HG02884 (cell line): Measurements from ENCODE around the gene KRT7.
"Not testable (repeated sequence)": the region's sequence is repeated elsewhere in the genome, so short reads cannot be mapped to it uniquely, and the experiment has no call there.

ENCODE experiments used
- ATAC-seq: cut with Tn5 transposase; IDR thresholded peaks from one replicate; pipeline ENCODE4 v1.9.1; 2021; ENCODE audit warnings: mild to moderate bottlenecking, moderate library complexity; ENCODE audit not compliant: unreplicated experiment

KRT7 gene

DNA sequence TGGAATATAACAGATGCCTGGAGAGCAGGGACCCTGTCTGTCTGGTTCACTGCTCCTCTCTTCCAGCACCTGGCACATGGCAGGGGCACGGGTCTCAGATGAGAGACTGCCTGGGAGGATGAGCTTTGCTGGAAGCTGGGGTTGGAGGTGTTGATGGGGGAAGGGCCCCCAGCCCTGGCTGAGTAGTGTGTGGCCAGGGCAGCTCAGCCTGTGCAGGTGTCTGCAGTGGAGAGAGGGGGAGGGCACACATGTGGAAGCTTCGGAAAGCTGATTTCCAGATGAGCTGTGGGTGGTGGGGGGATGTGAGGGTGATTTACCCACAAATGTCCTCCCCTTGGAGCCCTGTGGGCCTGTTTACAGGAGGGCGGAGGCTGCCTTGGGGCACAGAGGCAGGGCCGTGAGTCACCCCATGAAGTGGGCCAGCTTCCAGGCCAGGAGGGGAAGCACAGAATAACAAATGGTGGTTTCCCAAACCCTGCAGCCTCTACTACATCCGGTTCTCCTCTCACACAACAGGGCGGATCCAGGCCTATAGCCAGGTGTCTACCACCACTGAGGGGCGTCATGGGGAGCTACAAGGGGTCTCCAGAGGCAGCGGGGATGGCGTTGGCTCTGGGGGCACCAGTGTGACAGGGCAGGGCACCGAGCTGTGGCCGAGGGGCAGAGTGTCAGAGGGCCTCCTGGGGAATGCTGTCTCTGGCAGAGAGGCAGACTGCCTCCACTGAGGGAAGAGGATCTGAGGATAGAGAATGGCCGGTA lies 11.0 kb downstream of the KRT7 start:
- ATAC-seq = peak; percentile 92

DNA sequence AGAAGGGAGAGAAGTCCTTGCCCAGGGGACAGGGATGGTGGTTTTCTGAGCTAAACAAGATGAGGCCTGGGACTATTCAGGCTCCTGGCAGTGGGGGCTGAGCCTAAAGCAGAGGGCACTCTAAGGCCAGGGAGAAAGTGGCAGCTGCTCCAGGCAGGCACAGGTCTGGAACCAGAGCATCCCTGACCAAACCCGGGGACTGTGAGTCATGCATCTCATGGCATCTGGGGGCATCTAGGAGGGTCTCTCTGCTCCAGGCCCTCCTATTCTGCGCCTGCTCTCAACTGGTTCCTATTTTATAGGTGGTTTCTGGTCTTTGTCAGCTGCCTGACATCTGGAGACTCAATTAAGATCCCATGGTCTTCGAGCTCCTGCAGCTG lies 11.6 kb downstream of the KRT7 start:
- ATAC-seq = peak; percentile 10

DNA sequence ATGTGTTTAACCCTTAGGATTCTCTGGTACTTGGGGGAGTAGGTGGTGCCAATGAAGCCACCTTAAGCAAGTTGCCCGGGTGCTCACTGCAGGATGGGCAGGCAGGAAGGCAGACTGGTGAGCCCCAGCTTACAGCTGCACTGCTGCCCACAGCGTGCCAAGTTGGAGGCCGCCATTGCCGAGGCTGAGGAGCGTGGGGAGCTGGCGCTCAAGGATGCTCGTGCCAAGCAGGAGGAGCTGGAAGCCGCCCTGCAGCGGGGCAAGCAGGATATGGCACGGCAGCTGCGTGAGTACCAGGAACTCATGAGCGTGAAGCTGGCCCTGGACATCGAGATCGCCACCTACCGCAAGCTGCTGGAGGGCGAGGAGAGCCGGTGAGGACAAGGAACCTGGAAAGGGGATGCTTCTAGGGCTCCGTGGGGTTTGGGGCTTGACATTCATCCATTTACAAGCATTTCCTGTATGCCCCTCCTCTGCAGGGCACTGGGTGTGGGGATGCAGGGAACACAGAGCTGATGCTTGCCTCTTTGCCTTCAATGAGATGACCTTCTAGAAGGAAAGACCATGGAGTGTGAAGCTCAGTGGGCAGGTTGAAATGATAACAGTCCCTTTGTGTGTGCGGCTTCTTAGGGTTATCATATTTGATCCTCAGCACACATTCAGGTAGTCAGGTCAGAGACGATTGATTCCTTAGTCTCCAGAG lies 12.4 kb downstream of the KRT7 start:
- no peak for ATAC-seq

DNA sequence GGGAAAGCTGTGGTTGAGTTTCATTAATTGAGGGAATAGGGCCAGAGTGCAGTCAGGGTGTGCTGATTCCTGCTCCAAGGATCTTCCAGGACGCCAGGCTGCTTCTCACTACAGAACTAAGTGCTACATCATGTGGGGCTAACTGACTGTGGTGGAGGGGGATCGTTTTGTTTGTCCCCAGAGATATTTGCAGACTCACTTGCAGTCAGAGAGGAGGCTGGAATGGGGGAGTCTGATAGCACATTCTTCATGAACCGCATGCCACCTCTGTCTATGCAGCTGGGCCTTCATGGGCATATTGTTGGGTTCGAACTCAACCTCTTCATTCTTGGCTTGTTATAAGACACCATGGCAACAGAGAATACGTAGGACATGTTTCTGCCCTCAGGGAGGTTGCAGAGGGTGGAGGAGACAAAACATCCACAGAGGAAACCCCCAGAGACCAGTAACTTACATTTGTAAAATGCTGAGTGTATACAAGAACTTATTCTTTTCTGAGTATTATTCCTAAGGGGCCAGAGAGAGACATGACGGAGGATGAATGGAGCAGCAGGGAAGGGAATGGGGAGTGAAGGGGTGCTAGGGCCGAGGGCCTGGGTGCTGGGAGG lies 13.0 kb downstream of the KRT7 start:
- ATAC-seq = no peak

DNA sequence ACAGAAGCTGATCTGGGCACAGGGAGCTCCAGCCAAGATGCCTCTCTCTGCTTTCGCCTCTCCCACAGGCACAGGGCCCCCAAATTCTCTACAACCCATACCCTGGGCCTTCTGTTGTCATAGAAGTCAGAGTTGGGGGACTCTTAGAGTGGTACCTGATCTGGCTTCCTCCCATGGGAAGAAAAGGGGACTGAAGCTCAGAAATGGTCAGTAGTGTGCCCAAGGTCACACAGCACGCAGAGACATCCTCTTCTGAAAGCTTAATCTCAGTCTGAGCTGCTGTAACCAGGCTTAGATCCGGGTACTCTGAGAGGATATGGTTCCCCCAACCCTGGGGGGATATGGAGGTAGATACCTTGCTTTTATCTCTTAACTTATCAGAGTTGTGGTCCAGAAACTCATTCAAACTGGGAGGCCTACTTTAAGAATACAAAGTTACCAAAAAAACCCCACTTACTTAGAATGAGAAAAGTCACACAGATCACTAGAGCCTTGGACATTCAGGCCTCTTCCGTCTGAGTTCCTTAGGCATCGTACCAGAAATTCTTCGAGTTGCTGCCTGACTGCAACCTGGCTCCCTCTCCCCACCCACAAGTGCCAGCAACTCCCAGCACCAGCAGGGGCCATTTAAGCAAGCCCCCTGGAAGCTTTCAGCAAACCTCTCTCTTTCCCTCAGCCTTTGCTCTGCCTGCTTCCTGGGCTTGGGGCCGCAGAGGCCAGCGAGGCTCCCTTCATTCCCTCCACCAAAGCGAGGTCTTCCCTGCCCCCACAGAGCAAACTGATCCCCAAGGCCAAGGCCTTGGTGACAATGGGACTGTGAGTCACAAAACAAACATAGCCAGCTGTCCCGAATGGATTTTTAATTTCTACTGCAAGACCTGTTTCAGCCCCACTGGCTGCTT lies 13.9 kb downstream of the KRT7 start:
- no peak for ATAC-seq

DNA sequence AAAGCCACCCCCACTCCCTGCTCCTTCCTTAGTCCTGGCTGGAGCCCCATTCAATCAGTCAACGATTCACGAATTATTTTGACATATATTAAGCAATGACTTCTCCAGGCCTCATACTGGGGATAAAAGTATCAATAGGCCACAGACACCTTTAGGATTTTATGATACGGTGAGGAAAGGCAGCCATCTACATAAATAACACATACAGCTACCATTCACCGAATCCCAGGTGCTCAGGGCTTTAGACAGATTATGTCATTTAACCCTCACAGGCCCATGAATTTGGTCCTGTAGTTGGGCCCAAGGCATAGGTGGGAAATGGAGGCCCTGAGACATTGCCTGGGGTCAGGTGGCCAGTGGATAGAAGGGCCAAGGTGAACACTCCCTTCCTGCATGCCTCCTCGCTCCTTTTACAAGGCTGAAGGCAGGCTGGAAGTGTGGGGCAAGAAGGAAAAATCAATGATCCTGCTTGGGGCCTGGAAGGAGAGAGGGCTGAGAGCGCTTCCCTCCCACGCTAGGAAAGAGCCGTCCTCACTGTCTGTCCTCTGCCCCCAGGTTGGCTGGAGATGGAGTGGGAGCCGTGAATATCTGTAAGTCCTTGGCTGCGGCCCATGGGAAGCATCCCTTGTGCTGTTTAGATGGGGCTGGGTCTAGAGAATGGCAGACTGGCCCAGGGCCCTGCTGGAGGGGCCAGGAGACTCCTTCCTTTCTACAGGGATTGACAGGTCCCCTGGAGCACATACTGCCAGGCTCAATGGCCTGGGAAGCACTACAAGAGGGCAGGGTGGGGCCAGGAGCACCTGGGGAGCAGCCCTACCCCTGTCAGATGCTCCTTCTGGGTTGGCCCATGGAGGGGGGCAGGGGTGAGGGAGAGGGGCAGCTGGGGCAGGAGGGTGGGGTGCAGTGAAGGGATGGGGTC lies 14.8 kb downstream of the KRT7 start:
- no peak for ATAC-seq

DNA sequence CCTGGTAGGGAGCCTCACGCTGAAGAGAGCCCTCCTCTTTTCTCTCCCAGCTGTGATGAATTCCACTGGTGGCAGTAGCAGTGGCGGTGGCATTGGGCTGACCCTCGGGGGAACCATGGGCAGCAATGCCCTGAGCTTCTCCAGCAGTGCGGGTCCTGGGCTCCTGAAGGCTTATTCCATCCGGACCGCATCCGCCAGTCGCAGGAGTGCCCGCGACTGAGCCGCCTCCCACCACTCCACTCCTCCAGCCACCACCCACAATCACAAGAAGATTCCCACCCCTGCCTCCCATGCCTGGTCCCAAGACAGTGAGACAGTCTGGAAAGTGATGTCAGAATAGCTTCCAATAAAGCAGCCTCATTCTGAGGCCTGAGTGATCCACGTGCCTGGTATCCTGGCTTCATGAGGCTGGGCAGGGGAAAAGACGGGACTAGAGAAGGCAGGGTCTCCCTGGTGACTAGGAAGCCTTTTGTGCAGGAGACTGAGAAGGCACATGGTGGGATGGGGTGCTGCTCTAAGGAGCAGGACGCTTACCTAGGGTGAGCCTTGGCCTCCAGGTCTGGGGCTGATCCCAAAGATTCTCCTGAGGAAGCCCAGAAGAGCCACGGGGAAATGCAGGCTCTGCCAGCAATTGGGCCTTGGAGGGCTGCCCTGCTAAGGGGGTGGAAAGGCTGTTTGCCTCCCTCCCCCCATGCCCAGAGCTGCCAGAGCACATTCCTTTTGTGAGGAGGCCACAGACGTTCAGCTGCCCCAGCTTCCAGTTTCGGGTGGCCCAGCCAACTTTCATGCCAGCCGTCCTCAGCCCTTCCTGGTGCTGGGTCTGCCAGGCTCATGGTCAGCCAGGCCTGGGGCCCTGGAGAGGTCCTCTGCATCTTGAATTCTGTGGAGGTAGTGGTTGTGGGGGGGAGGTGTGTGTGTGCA lies 15.8 kb downstream of the KRT7 start:
- no peak for ATAC-seq

DNA sequence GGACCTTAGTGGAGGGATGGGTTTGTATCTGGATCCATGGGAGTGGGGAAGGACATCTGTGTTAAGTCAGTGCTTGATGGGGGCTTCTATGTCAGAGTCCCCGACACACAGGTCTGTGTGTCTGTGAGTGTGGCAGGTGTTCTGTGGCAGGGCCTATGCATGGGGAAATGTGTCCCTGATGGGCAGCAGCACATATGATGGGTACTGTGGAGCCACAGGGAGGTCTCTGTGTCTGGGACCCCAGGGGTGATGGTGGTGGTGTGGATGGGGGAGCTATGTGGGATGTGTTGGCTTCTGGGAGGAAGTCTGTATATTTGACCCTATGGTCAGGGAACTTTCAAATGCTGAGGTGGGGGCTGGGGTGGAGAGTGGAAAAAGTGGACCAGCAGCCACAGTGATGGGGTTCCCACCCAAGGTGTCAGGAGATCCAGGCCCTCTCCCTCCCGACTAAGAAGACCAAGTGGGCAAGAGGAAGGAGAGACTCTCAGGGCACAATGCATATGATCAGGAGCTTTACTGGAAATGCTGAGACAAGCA lies 16.5 kb downstream of the KRT7 start:
- no peak for ATAC-seq

DNA sequence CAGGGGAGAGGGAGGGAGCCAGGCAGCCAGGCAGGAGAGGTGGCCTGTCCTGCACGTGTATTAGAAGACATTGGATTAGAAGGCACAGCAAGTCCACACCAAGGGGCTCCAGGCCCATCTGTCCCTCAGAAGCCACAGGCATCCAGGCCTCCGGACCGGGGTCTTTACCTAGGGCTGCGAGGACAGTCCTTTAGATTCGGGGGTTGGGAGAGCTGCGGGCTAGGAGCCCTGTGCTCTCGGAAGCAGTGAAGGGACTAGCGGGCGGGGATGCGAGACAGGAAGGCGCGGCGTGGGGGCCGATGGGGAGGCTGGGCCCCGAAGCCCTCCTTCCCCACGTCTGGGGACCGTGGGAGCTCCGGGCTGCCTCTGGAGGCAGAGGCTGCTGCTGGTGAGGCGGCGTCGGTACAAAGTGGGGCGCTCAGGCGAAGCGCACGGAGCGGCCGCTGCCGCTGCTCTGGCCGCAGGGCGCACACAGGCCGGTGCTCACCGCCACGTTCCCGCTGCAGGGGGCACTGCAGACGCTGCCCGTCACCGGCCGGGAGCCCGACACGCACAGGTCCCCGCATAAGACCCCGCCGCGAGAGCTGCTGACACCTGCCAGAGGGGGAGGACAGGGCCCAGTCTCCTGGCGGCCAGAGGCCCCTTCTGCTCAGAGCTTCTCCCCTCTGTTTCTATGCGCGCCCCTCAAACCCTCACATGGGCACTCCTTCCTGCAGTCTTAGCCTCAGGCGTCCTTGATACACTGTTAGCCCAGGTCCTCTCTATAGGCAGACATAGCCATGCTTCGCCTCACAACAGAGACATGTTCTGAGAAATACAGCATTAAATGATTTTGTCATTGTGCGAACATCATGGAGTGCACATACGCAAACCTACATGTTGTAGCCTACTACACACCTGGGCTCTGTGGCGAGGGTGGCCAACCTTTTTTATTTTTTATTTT lies 17.3 kb downstream of the KRT7 start:
- no peak for ATAC-seq

DNA sequence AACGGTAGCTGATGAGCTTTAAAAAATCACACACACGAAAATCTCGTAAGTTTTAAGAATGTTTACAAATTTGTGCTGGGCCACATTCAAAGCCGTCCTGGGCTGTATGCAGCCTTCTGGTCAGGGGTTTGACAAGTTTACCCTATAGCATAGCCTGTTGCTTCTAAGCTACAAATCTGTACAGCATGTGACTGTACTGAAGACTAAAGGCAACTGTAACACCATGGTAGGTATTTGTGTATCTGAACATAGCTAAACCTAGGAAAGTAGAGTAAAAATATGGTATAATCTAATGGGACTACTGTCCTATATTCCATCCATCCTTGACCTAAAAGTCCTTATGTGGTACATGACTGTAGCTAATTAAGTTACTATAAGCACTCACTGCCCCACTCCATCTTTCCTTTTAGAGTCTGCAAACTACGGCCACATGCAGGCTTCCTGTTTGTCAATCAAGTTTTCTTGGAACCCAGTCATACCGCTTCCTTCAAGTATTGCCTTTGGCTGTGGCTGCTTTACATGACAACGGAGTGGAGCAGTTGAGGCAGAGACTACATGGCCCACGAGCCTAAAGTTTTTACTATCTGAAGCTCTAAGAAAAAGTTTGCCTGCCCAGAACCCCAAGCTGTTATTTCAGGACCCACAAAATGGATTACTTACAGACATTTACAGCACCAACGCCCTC lies 18.5 kb downstream of the KRT7 start:
- ATAC-seq = no peak

DNA sequence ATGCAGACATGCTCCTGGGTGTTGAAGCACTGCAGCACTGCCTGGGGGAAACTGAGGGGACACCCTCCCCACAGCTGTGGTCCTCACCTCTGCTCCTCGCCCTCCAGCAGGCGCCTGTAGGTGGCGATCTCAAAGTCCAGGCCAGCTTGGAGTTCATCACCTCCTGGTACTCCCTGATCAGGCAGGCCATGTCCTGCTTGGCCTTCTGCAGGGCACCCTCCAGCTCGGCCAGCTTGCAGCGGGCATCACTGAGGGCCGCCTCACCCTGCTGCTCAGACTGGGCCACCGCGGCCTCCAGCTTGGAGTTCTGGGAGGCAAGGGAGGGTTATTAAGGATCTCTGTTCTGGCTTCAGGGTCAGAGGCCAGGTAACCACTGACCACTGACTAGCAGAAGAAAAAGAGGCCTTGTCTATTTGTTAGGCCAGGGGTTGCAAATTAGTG lies 19.2 kb downstream of the KRT7 start:
- not testable (repeated sequence) for ATAC-seq

DNA sequence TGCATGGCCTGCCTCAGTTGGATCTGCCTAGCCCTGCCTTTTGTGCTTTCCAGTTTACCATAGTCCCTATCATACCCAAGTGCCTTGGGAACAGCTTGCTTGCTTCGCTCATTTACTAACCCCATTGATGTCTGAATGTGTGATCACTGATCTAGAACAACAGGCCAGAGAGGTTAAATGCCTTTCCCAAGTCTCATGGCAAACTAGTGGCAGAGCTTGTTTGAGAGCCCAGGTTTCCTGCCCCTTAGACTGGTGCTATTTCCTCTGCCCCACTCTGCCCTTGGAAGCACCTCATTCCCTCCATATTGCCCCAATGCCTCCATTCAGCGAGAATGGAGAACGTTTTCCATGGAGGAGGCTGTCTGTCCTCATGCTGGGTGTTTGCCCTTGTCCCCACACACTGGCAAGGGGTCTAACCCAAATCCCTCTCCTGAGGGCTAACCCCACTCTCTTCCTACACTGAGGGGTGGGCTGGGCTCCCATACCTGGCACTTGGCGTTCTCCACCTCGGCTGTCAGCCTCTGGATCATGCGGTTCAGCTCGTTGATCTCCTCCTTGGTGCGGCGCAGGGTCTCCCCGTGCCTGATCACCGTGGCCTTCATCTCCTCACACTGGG lies 19.8 kb downstream of the KRT7 start:
- no peak for ATAC-seq

DNA sequence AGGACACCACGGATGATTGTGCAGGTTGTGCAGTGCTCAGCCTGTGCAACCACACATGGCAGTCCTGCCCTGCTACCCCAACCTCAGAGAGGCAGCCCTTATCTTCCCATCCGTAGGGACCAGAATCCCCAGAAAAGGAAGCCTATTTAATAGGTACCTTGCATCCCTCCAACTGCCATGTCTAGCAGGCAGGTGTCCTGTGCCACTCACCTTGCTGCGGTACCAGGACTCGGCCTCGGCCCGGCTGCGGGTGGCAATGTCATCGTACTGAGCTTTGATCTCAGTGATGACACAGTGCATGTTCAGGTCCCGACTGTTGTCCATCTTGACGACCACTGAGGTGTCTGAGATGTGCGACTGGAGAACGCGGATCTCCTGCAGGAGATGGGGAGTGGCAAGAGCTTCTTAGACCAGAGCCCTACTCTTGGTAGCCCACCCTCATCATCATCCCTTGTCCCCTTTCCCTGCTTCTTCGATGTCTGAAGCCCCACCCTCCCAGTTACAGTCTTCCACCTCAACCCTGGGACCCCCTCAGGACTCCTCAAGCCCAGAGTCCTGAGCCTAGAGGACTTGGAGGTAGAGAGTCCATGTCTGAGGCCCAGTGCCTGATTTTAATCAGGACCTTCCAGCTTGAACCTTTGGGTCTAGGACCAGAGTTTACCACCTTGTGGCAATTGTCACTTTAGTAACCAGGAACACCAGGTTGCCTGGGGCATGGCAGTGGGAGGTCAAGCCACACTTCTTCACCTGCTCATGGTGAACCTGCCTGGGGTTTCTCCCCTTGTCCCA lies 20.5 kb downstream of the KRT7 start:
- no peak for ATAC-seq

DNA sequence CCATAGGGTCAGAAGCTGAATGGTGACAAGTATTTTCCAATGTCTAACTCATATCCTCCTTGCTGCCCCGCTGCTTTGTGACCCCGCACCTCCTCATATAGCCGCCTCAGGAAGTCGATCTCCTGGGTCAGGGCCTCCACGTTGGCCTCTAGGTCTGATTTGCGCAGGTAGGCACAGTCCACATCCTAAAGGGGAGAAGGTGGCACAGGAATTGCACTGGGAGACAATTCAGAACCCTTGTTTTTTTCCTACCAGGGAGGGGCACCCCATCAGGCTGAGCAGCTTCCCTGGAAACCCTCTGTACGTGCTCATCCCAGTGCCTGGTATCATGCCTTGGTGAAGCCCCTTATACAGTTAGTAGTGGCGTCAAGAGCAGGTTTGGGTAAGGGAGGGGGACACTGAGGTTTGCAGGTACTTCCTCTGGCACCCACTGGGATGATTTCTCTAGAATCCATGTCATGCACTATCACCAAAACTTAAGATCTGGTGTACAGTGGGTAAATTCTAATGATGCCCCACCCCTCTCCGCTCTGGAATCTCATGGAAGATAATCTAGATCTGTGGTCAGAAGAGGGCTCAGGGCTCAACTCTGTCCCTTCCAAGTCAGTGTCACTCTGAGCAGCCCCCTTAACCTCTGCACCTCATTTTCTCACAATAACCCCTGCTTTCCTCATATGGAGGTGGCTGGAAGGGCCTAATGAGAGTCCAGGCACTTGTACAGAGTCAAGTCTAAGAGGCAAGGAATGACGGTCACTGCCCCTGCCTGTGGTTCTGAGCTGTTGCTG lies 21.3 kb downstream of the KRT7 start:
- ATAC-seq = no peak
